GM10266 (cell line): ENCODE results near the gene VAMP5.
"Not testable (repeated sequence)": the region's sequence is repeated elsewhere in the genome, so short reads cannot be mapped to it uniquely, and the experiment has no call there.

Experiments
- DNase-seq: peaks from one replicate; pipeline ENCODE4 v3.0.0; 2012; ENCODE audit errors: extremely low spot score
- CTCF ChIP-seq: IDR thresholded peaks from 2 replicates; pipeline ENCODE4 v1.5.1; 2012; ENCODE audit warnings: mild to moderate bottlenecking, low read depth; ENCODE audit not compliant: control insufficient read depth, insufficient read depth; ENCODE audit errors: missing control alignments

VAMP5 gene

GRCh38 chr2:85551698-85552678, 32.2 kb upstream of the VAMP5 start:
- TF ChIP-seq CTCF = peak; percentile 94
- DNase-seq = peak; percentile 73

- no peak for TF ChIP-seq CTCF
- no peak for DNase-seq
Observed at GRCh38 chr2:85553184-85553583, 31.0 kb upstream of the VAMP5 start.

- no peak for TF ChIP-seq CTCF
- no peak for DNase-seq
Observed at GRCh38 chr2:85554980-85555612, 29.1 kb upstream of the VAMP5 start.

GRCh38 chr2:85557130-85557529, 27.1 kb upstream of the VAMP5 start:
- DNase-seq = no peak
- TF ChIP-seq CTCF = no peak

- no peak for DNase-seq
- TF ChIP-seq CTCF = no peak
Observed at GRCh38 chr2:85558160-85558559, 26.1 kb upstream of the VAMP5 start.

- DNase-seq = not testable (repeated sequence)
Observed at GRCh38 chr2:85560403-85560726, 23.9 kb upstream of the VAMP5 start.

- DNase-seq = no peak
- no peak for TF ChIP-seq CTCF
Observed at GRCh38 chr2:85560812-85561279, 23.4 kb upstream of the VAMP5 start.
